ENCODE data around the gene GADD45A. TPM values are rescaled to one million over a fixed set of nuclear protein-coding genes. Genes with fewer than 3 reads are reported as not detected.
A peak's percentile ranks its signal among the peaks of the same experiment; 100 is the strongest.
"Not testable (repeated sequence)": the region's sequence is repeated elsewhere in the genome, so short reads cannot be mapped to it uniquely, and the experiment has no call there.

GADD45A gene
- polyA plus RNA-seq, 6 donors from 2014 or later = 6.1 to 11.1 (median 7.9) TPM

DNA sequence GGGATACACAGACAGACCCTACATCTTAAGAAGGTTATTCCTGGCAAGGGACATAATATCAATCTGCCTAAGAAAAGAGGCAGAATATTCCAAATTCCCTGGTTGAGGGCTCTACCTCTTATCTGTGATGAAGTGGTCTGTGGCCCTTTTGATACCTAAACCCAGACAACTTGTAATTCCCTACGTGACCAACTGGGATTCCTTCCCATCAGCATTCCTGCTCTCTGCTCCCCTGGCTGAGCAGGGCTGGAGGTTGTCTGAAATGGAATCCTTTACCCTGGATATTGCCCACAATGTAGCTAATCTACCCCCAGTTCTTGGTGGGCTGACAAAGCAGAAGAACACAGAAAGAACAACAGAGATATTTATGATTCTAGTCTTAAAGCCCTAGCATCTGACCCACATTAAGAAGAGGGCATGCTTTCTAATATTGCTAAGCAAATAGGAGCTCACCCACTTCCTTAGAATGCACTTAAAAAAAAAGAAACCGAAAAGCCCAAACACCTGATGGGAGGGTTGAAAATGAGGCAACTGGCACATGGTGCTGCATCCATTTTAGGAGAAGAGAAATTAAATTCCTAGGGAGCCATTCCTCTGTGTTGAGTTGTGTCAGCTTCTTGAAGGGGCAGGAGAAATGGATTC lies 36.8 kb downstream of the GADD45A start:
- Mint-ChIP-seq H3K36me3 (no peaks in the 10 kb centered on the region), H3K4me1 (no peaks in the 10 kb centered on the region), H3K4me3 (no peak overlapping the region), H3K27ac (no peak overlapping the region), H3K27me3 (no peaks in the 10 kb centered on the region), H3K9me3 (no peaks in the 10 kb centered on the region)
- no peak for DNase-seq
- no peak for ATAC-seq (ENCODE audit: low read depth in 2 of 2)

DNA sequence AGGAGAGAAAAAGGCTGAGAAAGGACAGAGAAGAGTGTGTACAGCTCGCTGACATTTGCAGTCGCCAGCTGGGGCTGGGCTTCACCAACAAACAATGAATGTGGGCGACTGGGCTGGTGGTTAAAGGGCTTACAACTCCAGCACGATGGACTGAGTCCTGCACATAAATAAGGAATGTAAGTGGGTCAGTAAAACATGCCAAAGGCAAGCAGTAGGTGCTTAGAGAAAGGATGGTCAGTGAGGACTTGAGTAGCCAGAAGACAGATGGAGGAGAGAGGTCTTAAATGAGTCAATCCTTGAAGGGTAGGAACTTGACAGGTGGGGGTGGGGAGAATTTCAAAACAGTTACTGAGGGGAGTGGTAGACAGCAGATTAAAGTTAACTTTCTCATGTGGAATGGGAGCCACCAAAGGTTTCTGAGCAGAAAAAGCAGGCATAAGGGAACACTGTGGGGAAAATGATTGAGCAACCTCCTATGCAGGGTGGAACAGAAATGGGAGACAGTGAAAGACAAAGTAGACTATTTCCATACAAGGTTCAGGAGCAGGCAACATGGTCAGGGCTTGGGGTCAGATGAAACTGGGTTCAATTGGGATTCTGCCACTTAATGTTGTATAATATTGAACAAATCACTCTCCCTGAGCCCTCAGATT lies 37.4 kb downstream of the GADD45A start:
- no peak overlapping the region for H3K27ac Mint-ChIP-seq
- H3K27me3 Mint-ChIP-seq = no peaks in the 10 kb centered on the region
- H3K4me3 Mint-ChIP-seq = no peak overlapping the region
- H3K36me3 Mint-ChIP-seq = no peaks in the 10 kb centered on the region
- no peaks in the 10 kb centered on the region for H3K9me3 Mint-ChIP-seq
- DNase-seq (no peak), ATAC-seq (ENCODE audit: low read depth in 2 of 2) (no peak)
- H3K4me1 Mint-ChIP-seq = no peaks in the 10 kb centered on the region

GRCh38 chr1:67723126-67723525 lies 38.1 kb downstream of the GADD45A start:
- Mint-ChIP-seq H3K4me1 (no peaks in the 10 kb centered on the region), H3K9me3 (no peaks in the 10 kb centered on the region), H3K27me3 (no peaks in the 10 kb centered on the region), H3K4me3 (no peak overlapping the region), H3K36me3 (no peaks in the 10 kb centered on the region), H3K27ac (no peak overlapping the region)
- ATAC-seq (ENCODE audit: low read depth in 2 of 2) (no peak), DNase-seq (no peak)

- no peak for DNase-seq
- H3K4me3 Mint-ChIP-seq = no peak overlapping the region
- no peak overlapping the region for H3K27ac Mint-ChIP-seq
Observed at GRCh38 chr1:67723620-67724019, 38.6 kb downstream of the GADD45A start.

GRCh38 chr1:67724928-67725560 lies 40.0 kb downstream of the GADD45A start:
- Mint-ChIP-seq H3K4me1 (no peaks in the 10 kb centered on the region), H3K27me3 (no peaks in the 10 kb centered on the region), H3K27ac (no peak overlapping the region), H3K4me3 (no peak overlapping the region), H3K9me3 (no peaks in the 10 kb centered on the region), H3K36me3 (no peaks in the 10 kb centered on the region)
- DNase-seq (no peak), ATAC-seq (ENCODE audit: low read depth in 2 of 2) (no peak)

More at GRCh38 chr1:67723620-67724019, 38.6 kb downstream of the GADD45A start:
- Mint-ChIP-seq H3K36me3 (no peaks in the 10 kb centered on the region), H3K4me1 (no peaks in the 10 kb centered on the region), H3K27me3 (no peaks in the 10 kb centered on the region), H3K9me3 (no peaks in the 10 kb centered on the region)
- no peak for ATAC-seq (ENCODE audit: low read depth in 2 of 2)

DNA sequence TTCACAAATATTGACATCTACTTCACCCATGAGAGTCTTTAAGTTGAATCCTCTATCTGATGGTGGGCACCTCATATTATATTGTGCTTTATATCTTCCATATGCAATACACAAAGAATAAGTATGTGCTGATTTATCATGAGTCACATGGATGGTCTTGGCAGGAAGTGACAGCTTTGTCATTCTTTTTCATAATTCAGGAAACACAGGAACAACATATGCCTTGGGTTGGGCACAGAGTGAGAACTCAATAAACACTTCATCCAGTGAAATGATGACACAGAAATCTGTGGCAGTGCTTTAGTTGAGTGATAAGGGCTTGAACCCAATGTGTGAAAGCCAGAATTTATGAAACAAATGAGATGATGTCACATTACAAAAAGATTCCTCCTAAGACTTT lies 41.2 kb downstream of the GADD45A start:
- ATAC-seq (ENCODE audit: low read depth in 2 of 2) (no peak), DNase-seq (no peak)
- no peak overlapping the region for H3K4me3 Mint-ChIP-seq
- no peaks in the 10 kb centered on the region for H3K36me3 Mint-ChIP-seq
- H3K9me3 Mint-ChIP-seq = no peaks in the 10 kb centered on the region
- no peaks in the 10 kb centered on the region for H3K4me1 Mint-ChIP-seq
- no peaks in the 10 kb centered on the region for H3K27me3 Mint-ChIP-seq
- no peak overlapping the region for H3K27ac Mint-ChIP-seq

DNA sequence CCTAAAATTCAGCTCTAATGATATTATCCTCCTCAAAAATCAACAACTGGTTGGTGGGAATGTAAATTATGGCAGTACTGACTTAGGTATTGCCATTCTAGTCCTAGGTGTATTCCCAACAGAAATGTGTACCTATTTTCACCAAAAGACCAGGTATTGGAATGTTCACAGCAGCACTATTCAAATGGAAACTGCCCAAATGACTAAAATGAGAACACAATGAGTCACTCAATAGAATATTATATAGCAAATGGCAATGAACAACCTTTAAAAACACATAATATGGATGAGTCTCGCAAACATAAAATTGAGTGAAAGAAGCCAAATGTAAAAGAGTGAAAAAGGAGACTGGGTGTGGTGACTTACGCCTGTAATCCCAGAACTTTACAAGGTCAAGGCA lies 44.9 kb downstream of the GADD45A start:
- no peak overlapping the region for H3K27ac Mint-ChIP-seq
- H3K27me3 Mint-ChIP-seq = no peaks in the 10 kb centered on the region
- no peak overlapping the region for H3K4me3 Mint-ChIP-seq
- no peak for DNase-seq
- H3K36me3 Mint-ChIP-seq = no peaks in the 10 kb centered on the region
- ATAC-seq (ENCODE audit: low read depth in 2 of 2) = no peak
- peaks cover 9 to 18% (median 12%) of the 10 kb centered on the region in 3 donors for H3K4me1 Mint-ChIP-seq
- no peaks in the 10 kb centered on the region for H3K9me3 Mint-ChIP-seq

- H3K27me3 Mint-ChIP-seq; ATAC-seq (ENCODE audit: low read depth in 2 of 2); DNase-seq; H3K4me3 Mint-ChIP-seq; H3K36me3 Mint-ChIP-seq; H3K27ac Mint-ChIP-seq; H3K9me3 Mint-ChIP-seq: not testable (repeated sequence)
- H3K4me1 Mint-ChIP-seq = peaks cover 9 to 22% (median 12%) of the 10 kb centered on the region in 3 donors
Observed at GRCh38 chr1:67730312-67730711, 45.3 kb downstream of the GADD45A start.

GRCh38 chr1:67731322-67731721 lies 46.3 kb downstream of the GADD45A start:
- Mint-ChIP-seq H3K9me3 (no peaks in the 10 kb centered on the region), H3K27ac (peak overlapping the region in 1 of 6 donors; percentile 21), H3K4me1 (peaks cover 16 to 32% (median 20%) of the 10 kb centered on the region in 3 donors), H3K36me3 (no peaks in the 10 kb centered on the region), H3K4me3 (no peak overlapping the region), H3K27me3 (no peaks in the 10 kb centered on the region)
- DNase-seq (no peak), ATAC-seq (ENCODE audit: low read depth in 2 of 2) (no peak)

- no peak for DNase-seq
- H3K27ac Mint-ChIP-seq = peak overlapping the region in 1 of 6 donors; percentile 71
- no peaks in the 10 kb centered on the region for H3K36me3 Mint-ChIP-seq
- H3K27me3 Mint-ChIP-seq = no peaks in the 10 kb centered on the region
- H3K4me3 Mint-ChIP-seq = no peak overlapping the region
- no peak for ATAC-seq (ENCODE audit: low read depth in 2 of 2)
- H3K9me3 Mint-ChIP-seq = no peaks in the 10 kb centered on the region
- peaks cover 22 to 38% (median 24%) of the 10 kb centered on the region in 3 donors for H3K4me1 Mint-ChIP-seq
Observed at GRCh38 chr1:67732750-67733151, 47.8 kb downstream of the GADD45A start.

DNA sequence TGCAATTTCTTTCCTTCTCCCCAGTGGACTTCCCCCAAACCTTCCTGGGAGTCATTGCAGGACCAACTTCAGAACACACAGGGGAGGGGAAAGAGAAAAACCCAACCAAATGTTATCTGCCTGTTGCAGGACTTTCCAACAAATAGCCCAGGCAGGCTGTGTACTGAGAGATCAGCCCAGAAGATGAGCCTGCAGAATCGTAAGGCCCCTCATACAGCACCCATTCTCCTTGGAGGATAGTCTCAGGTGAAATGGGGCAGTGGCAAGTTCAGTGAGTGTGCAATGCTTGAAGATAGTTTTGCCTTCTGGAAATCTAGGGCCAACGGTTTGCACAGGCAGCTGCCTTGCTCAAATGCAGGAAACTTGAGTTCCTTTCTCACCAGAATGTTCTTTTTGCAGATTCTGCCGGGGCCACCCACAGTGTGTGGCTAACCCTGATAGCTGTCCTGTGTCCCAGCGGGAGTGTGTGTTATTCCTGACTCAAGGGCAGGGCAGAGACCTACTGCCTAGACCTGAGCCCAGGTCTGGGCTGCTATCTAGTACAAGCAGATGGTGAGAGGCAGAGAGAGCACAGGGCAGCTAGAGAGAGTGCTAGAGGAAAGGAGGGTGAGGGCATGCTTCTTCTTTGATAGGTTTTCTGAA lies 48.8 kb downstream of the GADD45A start:
- ATAC-seq (ENCODE audit: low read depth in 2 of 2) (no peak), DNase-seq (no peak)
- H3K4me3 Mint-ChIP-seq = peak overlapping the region in 3 of 8 donors; percentile 30 to 60 (median 40)
- peak overlapping the region in 5 of 6 donors; percentile 11 to 91 (median 90) for H3K27ac Mint-ChIP-seq
- no peaks in the 10 kb centered on the region for H3K36me3 Mint-ChIP-seq
- no peaks in the 10 kb centered on the region for H3K9me3 Mint-ChIP-seq
- peaks cover 24 to 38% (median 26%) of the 10 kb centered on the region in 3 donors for H3K4me1 Mint-ChIP-seq
- no peaks in the 10 kb centered on the region for H3K27me3 Mint-ChIP-seq

- Mint-ChIP-seq H3K27ac (peak overlapping the region in 3 of 6 donors; percentile 32 to 91 (median 62)), H3K27me3 (peaks cover 0 to 3% (median 0%) of the 10 kb centered on the region in 3 donors), H3K9me3 (no peaks in the 10 kb centered on the region), H3K4me1 (peaks cover 24 to 38% (median 26%) of the 10 kb centered on the region in 3 donors), H3K36me3 (no peaks in the 10 kb centered on the region), H3K4me3 (peak overlapping the region in 1 of 8 donors; percentile 40)
- ATAC-seq (ENCODE audit: low read depth in 2 of 2) (no peak), DNase-seq (no peak)
Observed at GRCh38 chr1:67734323-67734690, 49.3 kb downstream of the GADD45A start.

DNA sequence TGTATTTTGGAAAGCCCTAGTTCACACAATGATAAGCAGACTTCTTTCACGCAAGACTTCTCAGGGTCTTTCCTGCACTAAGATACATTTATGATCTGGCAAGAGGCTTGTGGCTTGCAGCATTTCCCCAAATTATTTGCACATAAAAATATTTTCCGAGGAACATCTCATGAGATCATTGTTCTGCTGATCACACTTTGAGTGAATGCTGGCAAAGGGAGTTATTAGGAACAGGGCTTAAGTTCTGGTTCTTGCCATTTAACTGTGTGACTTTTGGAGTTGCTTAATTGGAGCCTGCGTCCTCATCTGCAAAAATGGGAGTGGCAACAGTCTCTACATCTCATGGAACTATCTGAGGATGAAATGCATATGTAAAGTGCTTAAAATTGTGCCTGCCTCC lies 50.2 kb downstream of the GADD45A start:
- H3K36me3 Mint-ChIP-seq = no peaks in the 10 kb centered on the region
- ATAC-seq (ENCODE audit: low read depth in 2 of 2) = no peak
- peak overlapping the region in 4 of 8 donors; percentile 78 to 89 (median 86) for H3K4me3 Mint-ChIP-seq
- DNase-seq = no peak
- peak overlapping the region in 1 of 6 donors; percentile 40 for H3K27ac Mint-ChIP-seq
- H3K9me3 Mint-ChIP-seq = no peaks in the 10 kb centered on the region
- peaks cover 24 to 38% (median 26%) of the 10 kb centered on the region in 3 donors for H3K4me1 Mint-ChIP-seq
- peaks cover 0 to 5% (median 0%) of the 10 kb centered on the region in 3 donors for H3K27me3 Mint-ChIP-seq

Data from naive B cell (primary cell).